GM18505 (cell line): ENCODE measurements around the gene CDH8.

ENCODE experiments used
- ATAC-seq: cut with Tn5 transposase; IDR thresholded peaks from one replicate; pipeline ENCODE4 v1.9.1; 2021; ENCODE audit not compliant: unreplicated experiment
- POLR2A ChIP-seq: IDR thresholded peaks from 4 replicates; pipeline ENCODE4 v1.6.1; 2011; ENCODE audit warnings: borderline replicate concordance; ENCODE audit not compliant: insufficient read depth, insufficient read length; ENCODE audit errors: extremely low read depth

CDH8 gene

GRCh38 chr16:62036101-62036801 lies at the start of gene CDH8:
TSS of gene CDH8 (minus strand) at chr16:62036438. CDS start at chr16:62021403, 15,035 bp downstream.
- no peak for ATAC-seq
- no peak for TF ChIP-seq POLR2A

DNA sequence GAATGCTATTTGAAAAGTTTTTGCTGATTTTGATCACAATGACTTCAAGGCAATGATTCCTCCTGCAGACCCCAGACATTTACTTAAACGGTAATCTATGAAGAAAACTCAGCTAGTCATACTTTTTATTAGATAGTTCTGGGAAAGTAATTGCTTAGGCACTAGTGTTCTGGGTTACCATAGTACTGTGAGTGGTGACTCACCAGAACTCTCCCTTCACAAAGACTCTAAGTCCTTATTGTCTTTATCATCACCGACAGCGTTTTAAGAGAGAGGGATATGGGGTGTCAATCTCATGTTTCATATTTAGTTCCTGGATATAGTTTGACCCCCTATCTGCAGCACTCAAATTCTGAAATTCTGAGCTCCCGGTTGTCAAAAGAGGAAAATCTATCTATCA lies 43.0 kb upstream of the CDH8 start:
- no peak for TF ChIP-seq POLR2A
- ATAC-seq, result no peak

- no peak for ATAC-seq
- TF ChIP-seq POLR2A, result no peak
Measured at GRCh38 chr16:62077998-62078397, 41.8 kb upstream of the CDH8 start.

DNA sequence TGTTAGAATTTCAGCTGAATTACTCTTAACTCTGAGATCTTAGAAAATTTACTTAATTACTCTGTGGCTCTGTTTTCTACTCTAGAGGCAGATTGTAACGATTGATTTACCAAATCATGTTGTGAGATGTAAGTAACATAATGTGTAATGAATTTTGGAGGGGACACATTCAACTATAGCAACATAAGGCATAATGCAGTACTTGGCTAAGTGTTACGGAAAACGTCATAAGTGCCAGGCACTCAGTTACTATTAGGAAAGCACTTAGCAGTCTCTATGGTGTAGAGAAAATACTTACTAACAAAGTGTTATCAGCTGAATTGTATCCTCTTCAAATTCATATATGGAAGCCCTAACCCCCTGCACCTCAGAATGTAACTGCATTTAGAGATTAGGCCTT lies 40.6 kb upstream of the CDH8 start:
- no peak for TF ChIP-seq POLR2A
- ATAC-seq, result no peak

GRCh38 chr16:62068747-62069146 lies 32.5 kb upstream of the CDH8 start:
- no peak for ATAC-seq
- no peak for TF ChIP-seq POLR2A

- no peak for TF ChIP-seq POLR2A
- ATAC-seq, result no peak
Measured at GRCh38 chr16:62067981-62068380, 31.7 kb upstream of the CDH8 start.

DNA sequence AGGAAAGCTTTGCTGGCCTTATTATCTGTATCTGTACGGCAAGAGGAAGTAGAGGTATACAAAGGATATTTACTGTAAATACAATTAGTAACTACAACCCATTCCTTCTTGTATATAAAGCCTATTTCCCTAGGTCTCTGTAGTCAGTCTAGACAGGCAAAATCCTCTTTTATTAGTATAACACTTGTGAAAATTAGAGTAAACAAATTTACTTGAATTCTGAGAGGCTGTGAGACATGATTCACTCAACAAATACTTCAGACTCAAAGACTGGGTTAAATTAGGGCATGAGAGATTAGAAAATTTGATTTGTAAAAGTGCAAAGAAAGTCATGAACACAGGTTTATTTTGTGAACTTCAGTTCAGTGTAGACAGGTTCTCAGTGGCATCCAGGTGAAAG lies 30.9 kb upstream of the CDH8 start:
- no peak for TF ChIP-seq POLR2A

GRCh38 chr16:62066747-62067146 lies 30.5 kb upstream of the CDH8 start:
- ATAC-seq, result no peak
- TF ChIP-seq POLR2A, result no peak

More for the DNA sequence above, 30.9 kb upstream of the CDH8 start:
- ATAC-seq, result no peak

GRCh38 chr16:62064173-62064572 lies 27.9 kb upstream of the CDH8 start:
- no peak for TF ChIP-seq POLR2A
- ATAC-seq, result no peak

GRCh38 chr16:62060089-62060488 lies 23.9 kb upstream of the CDH8 start:
- no peak for ATAC-seq
- TF ChIP-seq POLR2A, result no peak

DNA sequence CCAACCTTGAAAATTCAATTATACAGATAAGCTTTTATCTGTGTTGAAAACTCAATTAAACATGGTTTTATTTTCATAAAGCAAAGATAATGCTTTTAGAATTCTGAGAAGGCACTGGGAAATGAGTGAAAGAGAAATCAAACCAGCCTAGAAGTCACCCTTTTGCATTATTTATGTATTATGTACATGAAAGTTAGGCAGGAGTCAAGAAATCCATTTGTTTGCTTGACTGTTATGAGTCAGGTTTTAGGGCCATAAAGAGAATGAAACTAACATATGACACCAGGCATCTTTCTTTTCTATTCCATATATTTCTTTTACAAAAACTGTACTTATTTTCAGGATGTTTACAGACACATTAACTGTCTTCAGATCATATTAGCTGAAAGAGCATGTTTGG lies 23.3 kb upstream of the CDH8 start:
- ATAC-seq, result no peak
- TF ChIP-seq POLR2A, result no peak

GRCh38 chr16:62058412-62058811 lies 22.2 kb upstream of the CDH8 start:
- no peak for TF ChIP-seq POLR2A
- no peak for ATAC-seq

DNA sequence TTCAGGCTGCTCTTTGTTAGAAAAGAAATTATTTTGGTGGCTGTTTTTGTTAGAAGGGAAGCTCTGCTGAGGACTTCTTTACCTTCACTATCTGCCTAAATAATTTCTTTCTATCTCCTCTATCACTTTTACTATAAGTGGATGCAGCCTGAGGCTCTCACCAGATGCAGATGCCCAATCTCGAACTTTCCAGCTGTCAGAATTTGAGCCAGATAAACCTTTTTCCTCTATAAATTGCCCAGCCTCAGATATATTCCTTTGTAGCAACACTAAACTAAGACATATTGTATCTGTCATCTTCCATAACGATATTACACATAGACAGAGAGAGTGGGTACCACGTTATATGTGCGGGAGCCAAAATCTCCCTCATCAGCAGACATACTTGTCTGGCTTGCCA lies 15.7 kb upstream of the CDH8 start:
- TF ChIP-seq POLR2A, result no peak
- ATAC-seq, result no peak

GRCh38 chr16:62050793-62051192 lies 14.6 kb upstream of the CDH8 start:
- ATAC-seq, result no peak
- no peak for TF ChIP-seq POLR2A

GRCh38 chr16:62046801-62047200 lies 10.6 kb upstream of the CDH8 start:
- ATAC-seq, result no peak
- TF ChIP-seq POLR2A, result no peak
